DOHH2 (cell line): ENCODE measurements around the gene PDE4DIP.
"Not testable (repeated sequence)": the region's sequence is repeated elsewhere in the genome, so short reads cannot be mapped to it uniquely, and the experiment has no call there.

Experiments used
- H3F3A ChIP-seq: fragments of 200-600 bp; sonication (generic), shearing (Covaris generic); 2 replicates; pipeline ENCODE4 v1.6.0; 2016; ENCODE audit warnings: antibody characterized with exemption, mild to moderate bottlenecking; ENCODE audit not compliant: control insufficient read depth, insufficient read depth
- H3K27ac ChIP-seq: fragments of 200-600 bp; sonication (generic); 2 replicates; pipeline ENCODE4 v1.5.1; 2014; ENCODE audit warnings: low read depth, mild to moderate bottlenecking, low read length, moderate library complexity
- H3K27me3 ChIP-seq: fragments of 200-600 bp; sonication (generic); 2 replicates; pipeline ENCODE4 v1.6.1; 2014; ENCODE audit warnings: mild to moderate bottlenecking, low read length, mixed read lengths; ENCODE audit not compliant: control insufficient read depth
- H3K36me3 ChIP-seq: fragments of 200-600 bp; sonication (generic); 2 replicates; pipeline ENCODE4 v1.6.1; 2014; ENCODE audit warnings: mild to moderate bottlenecking, low read length, moderate library complexity, mixed read lengths; ENCODE audit not compliant: control insufficient read depth
- H3K4me1 ChIP-seq: fragments of 200-600 bp; sonication (generic); 2 replicates; pipeline ENCODE4 v1.6.1; 2014; ENCODE audit warnings: mild to moderate bottlenecking, low read length, mixed read lengths; ENCODE audit not compliant: control insufficient read depth
- H3K4me2 ChIP-seq: fragments of 200-600 bp; sonication (generic); 2 replicates; pipeline ENCODE4 v1.6.0; 2014; ENCODE audit warnings: mild to moderate bottlenecking, low read length, moderate library complexity
- H3K4me3 ChIP-seq: fragments of 200-600 bp; sonication (generic); 2 replicates; pipeline ENCODE4 v1.5.1; 2014; ENCODE audit warnings: mild to moderate bottlenecking, low read length, mixed read lengths
- H3K79me2 ChIP-seq: fragments of 200-600 bp; sonication (generic); 2 replicates; pipeline ENCODE4 v1.6.1; 2014; ENCODE audit warnings: mild to moderate bottlenecking, low read length, mixed read lengths; ENCODE audit not compliant: control insufficient read depth
- H3K9me2 ChIP-seq: fragments of 200-600 bp; sonication (generic); replicated peaks from 2 replicates; pipeline ENCODE4 v1.6.1; 2014; ENCODE audit warnings: mild to moderate bottlenecking, low read length, mixed read lengths; ENCODE audit not compliant: control insufficient read depth
- H3K9me3 ChIP-seq: fragments of 200-600 bp; sonication (generic); 2 replicates; pipeline ENCODE4 v1.6.1; 2014; ENCODE audit warnings: antibody characterized with exemption, low read length, mixed read lengths; ENCODE audit not compliant: control insufficient read depth, insufficient read depth
- H4K20me1 ChIP-seq: fragments of 200-600 bp; sonication (generic); 2 replicates; pipeline ENCODE4 v1.6.0; 2014; ENCODE audit warnings: low read depth, mild to moderate bottlenecking, antibody characterized with exemption, low read length, moderate library complexity; ENCODE audit not compliant: control insufficient read depth, insufficient read depth

The PDE4DIP gene

DNA sequence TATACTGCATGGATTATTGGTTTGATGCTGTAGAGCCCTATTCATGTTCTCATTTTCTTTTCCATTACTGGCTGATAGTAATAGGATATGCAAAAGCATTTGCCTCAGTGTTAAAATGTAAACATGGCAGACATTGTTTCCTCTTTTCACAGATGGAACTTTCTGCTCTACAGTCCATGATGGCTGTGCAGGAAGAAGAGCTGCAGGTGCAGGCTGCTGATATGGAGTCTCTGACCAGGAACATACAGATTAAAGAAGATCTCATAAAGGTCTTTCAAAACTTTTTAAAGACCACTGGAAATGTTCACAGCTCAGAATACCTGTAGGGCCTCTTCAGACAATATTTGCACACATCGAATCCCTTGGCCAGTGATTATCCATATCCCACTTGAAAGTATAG is 133.6 kb downstream of the PDE4DIP start:
- not testable (repeated sequence) for H3K27me3 ChIP-seq, H3F3A ChIP-seq, H3K4me2 ChIP-seq, H4K20me1 ChIP-seq, H3K9me2 ChIP-seq, H3K9me3 ChIP-seq, H3K4me1 ChIP-seq, H3K27ac ChIP-seq, H3K79me2 ChIP-seq, H3K4me3 ChIP-seq
- H3K36me3 ChIP-seq = peaks cover 12% of the 10 kb centered on the region; the same call in 1 of the 2 replicates

DNA sequence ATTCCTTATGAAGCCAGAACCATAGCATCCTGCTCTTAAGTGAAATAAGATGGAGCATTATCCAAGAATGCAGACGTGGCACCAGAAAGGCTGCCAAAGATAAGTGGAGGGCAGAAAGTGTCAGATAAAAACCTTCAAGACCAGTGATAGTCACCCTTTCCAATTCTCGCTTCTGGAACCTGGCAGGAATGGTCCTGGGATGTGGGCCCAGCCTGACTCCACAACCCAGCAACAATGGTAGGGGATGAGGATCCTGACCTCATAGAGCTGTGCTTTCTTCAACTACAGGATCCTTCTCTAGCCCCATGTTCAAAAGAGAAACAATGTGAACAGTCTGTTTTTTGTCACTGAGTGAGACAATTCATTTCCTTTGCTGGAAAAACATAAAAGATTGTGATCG is 145.2 kb downstream of the PDE4DIP start:
- H3K9me3 ChIP-seq, H3K79me2 ChIP-seq, H3K9me2 ChIP-seq, H3K4me3 ChIP-seq, H3K27me3 ChIP-seq, H3K4me2 ChIP-seq, H3K4me1 ChIP-seq, H3K36me3 ChIP-seq, H4K20me1 ChIP-seq, H3K27ac ChIP-seq, H3F3A ChIP-seq: not testable (repeated sequence)

DNA sequence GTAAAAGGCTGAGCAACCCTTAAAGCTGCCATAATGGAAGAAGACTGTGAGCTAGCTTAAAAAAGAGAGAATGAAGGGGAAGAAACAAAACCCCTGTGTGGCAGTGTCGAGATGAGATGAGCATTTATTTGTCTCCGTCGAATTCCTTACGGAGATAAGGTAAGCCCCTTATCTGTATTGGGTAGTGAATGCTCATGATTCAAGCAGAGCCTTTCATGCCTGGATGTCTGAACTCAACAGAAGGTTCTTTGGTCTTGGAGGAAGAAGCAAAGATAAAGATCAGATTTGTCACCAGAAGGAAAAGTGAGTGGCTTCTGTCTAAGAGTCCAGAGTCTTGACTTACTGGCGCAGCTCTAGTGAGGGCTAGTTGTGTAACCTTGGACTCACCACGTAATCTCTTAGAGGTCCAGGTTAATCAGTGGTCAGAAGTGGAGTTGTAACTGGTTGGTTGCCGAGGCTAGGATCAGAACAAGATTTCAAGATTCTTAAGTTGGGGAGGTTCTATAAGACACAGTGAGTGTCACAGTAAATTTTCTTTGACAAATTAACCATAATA is 146.1 kb downstream of the PDE4DIP start:
- not testable (repeated sequence) for H3K79me2 ChIP-seq, H3K9me2 ChIP-seq, H3F3A ChIP-seq, H3K9me3 ChIP-seq, H3K27ac ChIP-seq, H3K4me3 ChIP-seq, H3K4me1 ChIP-seq, H4K20me1 ChIP-seq, H3K27me3 ChIP-seq, H3K36me3 ChIP-seq, H3K4me2 ChIP-seq

DNA sequence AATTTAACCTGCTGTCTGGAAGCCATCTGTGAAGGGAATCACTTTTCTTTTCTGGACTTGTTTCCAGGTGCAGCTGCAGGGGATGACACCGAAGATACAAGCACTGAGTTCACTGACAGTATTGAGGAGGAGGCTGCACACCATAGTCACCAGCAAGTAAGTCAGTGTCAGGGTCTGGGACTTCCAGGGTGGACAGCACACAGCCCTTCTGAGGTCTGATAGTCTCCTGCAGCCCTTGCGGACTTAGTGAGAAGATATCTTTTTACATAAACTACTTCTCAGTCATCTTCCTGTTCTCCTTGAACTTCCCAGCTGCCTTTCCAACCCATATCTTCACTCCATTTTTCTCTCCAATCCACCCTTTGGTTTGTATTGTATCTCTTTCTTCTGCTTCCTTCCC is 147.6 kb downstream of the PDE4DIP start:
- not testable (repeated sequence) for H3K9me3 ChIP-seq, H3K27ac ChIP-seq, H3K79me2 ChIP-seq

DNA sequence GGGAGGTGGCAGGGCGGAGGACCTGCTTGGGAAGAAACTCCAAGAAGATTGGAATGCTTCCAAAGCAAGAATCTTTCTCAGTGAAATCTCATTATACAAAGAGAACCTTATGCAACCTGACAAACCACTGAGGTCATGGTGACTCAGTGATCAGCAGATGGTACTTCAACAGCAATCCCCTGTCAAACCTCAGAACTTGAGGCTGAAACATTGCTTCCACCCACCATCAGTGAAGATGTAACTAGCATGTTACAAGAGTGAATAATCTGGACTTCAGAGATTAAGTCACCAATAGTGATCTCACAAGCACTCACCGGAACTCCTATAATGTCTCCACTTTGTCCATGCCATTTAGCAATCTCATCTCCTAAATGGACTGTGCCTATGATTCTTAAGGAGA is 148.1 kb downstream of the PDE4DIP start:
- not testable (repeated sequence) for H3K36me3 ChIP-seq, H3K27ac ChIP-seq, H3K9me2 ChIP-seq, H4K20me1 ChIP-seq, H3K9me3 ChIP-seq, H3K4me1 ChIP-seq, H3K4me3 ChIP-seq, H3F3A ChIP-seq, H3K4me2 ChIP-seq, H3K79me2 ChIP-seq, H3K27me3 ChIP-seq

More for the DNA sequence above, 147.6 kb downstream of the PDE4DIP start:
- H3K36me3 ChIP-seq, H3K4me2 ChIP-seq, H3F3A ChIP-seq, H3K9me2 ChIP-seq, H3K27me3 ChIP-seq, H4K20me1 ChIP-seq, H3K4me3 ChIP-seq, H3K4me1 ChIP-seq: not testable (repeated sequence)

DNA sequence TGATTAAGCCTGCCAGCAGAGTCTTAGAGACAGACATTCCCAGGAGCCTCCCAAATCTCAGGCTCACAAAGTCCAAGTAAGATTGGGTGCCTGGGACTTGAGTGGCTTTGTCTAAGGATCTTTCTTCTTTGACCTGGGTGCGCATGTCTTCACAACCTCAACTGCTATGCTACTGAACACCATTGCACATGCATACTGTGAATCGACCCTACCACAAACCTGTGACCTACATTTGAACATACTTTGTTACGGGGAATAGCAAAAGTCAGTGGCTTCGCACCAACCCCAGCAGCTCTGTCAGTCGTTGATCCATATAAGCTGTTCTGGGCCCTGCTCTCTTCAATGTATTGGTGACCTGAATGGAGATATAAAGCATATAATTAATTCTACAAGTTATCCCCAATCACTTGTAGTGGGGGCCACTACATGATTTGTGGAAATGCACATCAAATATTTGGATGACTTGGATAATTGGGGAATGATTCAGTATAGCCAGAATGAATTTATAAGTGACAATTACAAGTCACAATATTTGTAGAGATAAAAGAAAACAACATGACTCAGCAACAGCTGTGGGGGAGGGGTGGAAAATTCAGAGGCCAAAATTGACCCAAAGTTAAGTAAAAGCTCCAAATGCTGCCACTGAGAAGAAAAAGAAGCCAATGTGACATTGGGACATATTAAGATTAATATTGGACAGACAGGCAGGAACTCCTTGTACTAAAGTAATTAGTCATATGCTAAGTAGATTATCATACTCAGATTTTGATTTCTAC is 152.4 kb downstream of the PDE4DIP start:
- H3K27ac ChIP-seq, H4K20me1 ChIP-seq, H3K36me3 ChIP-seq, H3K9me2 ChIP-seq, H3K9me3 ChIP-seq, H3K4me1 ChIP-seq, H3F3A ChIP-seq, H3K4me3 ChIP-seq, H3K4me2 ChIP-seq, H3K27me3 ChIP-seq, H3K79me2 ChIP-seq: not testable (repeated sequence)

DNA sequence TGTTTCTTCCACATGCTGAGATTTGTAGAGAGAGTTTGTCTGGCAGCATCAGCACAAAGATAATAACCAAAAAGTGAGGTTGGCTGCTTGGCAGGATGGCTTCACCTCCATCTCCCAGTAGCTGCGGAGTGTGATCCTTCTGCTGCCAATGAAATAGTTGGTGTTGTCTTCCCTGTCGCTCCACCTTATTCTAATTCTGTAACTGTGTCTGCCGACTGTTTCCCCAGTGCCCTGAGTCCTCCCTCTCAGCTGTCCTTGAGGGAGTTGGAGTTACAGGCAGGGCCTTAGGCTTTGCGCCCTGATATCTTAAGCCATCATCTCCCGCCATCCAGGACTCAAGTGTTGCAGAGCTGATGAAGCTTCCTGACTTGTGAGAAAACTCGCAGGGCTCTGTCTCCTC is 153.2 kb downstream of the PDE4DIP start:
- H3K27ac ChIP-seq, H3K36me3 ChIP-seq, H3K4me3 ChIP-seq, H3K4me2 ChIP-seq, H4K20me1 ChIP-seq, H3K9me2 ChIP-seq, H3F3A ChIP-seq, H3K27me3 ChIP-seq, H3K9me3 ChIP-seq, H3K4me1 ChIP-seq, H3K79me2 ChIP-seq: not testable (repeated sequence)

DNA sequence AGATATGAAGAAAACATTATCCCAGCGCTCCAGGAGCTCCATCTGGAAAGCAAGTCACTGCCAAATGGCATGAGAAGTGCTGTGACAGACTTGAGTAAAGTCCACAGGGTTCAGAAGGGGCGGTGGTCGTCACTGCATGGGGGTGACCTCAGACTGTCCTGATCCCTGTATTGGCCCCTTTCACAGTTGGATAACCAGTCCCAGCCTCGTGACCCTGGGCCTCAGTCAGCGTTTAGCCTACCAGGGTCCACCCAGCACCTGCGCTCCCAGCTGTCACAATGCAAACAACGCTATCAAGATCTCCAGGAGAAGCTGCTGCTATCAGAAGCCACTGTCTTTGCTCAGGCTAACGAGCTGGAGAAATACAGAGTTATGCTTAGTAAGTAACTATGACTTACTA is 158.4 kb downstream of the PDE4DIP start:
- H3K4me2 ChIP-seq, H3K27ac ChIP-seq, H3K4me1 ChIP-seq, H4K20me1 ChIP-seq, H3K27me3 ChIP-seq, H3F3A ChIP-seq, H3K4me3 ChIP-seq, H3K36me3 ChIP-seq, H3K79me2 ChIP-seq, H3K9me3 ChIP-seq, H3K9me2 ChIP-seq: not testable (repeated sequence)
